ENCODE data around the gene PTPRE. TPM values are rescaled to one million over a fixed set of nuclear protein-coding genes. Genes with fewer than 3 reads are reported as not detected.
"Not testable (repeated sequence)": the region's sequence is repeated elsewhere in the genome, so short reads cannot be mapped to it uniquely, and the experiment has no call there.

Gene PTPRE
- polyA plus RNA-seq, 10 donors, result 4.4 to 9.5 (median 6.5) TPM

GRCh38 chr10:127979045-127979444, 72.1 kb downstream of the PTPRE start:
- peak in 1 of 3 donors; percentile 24 for DNase-seq

- no peak for DNase-seq
Observed at GRCh38 chr10:127979566-127979965, 72.7 kb downstream of the PTPRE start.

- DNase-seq, result no peak
Observed at GRCh38 chr10:127980898-127981297, 74.0 kb downstream of the PTPRE start.

GRCh38 chr10:127982601-127983000, 75.7 kb downstream of the PTPRE start:
- DNase-seq, result no peak

GRCh38 chr10:127983344-127984100, 76.6 kb downstream of the PTPRE start:
- DNase-seq, result no peak

DNA sequence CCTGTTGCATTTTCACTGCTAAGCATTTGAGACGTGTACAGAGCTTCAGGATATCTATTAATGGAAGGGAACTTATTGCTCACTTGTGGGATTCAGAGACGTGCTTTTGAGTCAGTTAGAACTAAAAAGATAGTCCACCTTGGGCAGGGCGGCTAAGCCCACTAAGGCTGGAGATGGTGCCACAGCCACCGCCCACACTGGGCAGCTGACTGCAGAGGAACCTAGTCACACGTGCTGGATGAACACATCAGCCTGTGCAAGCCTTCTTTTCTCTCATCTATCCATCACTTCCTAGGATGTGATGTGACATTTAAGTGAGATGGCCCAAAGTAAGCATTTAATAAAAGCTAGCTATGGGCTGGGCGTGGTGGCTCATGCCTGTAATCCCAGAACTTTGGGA, 78.0 kb downstream of the PTPRE start:
- DNase-seq, result no peak

GRCh38 chr10:127986531-127987466, 79.9 kb downstream of the PTPRE start:
- no peak for DNase-seq

DNA sequence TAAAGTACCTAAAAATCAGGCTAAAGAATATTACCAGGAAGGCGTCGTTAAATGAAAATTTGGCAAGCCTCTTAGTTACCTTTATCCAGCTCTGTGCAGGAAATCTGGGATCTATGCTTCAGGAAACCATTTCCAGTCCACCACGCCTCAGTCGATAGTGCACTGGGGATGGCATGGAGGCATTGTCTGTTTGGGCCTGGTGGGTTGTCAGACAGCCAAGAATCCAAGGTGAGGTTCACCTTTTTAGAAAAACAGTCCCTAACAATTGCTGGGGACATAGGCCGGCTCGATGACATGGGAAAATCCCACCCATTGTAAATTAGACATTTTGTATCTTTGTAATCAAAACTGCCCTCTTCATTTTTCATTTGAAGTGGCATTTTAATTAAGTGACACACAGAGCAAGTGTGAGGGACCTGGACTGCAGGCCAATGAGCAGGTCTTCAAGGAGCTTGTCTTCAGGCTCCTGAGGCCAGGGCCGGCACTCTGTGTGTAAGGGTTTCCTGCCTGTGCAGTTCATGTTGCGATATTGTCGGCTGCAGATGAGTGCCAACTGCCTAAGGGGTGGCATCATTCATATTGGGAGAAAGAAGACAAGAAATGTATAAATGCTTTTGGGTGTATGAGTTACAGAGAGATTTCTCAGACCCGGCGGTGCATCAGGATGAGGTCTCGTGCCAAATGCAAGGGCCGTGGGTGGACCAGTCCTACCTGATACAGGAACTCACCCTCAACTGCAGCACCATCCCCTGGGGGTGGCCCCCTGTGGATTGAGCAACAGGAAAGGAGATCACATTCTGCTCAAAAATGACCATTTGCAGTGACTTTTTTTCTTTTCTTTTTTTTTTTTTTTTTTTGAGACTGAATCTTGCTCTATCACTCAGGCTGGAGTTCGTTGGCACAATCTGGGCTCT, 80.8 kb downstream of the PTPRE start:
- DNase-seq, result no peak

DNA sequence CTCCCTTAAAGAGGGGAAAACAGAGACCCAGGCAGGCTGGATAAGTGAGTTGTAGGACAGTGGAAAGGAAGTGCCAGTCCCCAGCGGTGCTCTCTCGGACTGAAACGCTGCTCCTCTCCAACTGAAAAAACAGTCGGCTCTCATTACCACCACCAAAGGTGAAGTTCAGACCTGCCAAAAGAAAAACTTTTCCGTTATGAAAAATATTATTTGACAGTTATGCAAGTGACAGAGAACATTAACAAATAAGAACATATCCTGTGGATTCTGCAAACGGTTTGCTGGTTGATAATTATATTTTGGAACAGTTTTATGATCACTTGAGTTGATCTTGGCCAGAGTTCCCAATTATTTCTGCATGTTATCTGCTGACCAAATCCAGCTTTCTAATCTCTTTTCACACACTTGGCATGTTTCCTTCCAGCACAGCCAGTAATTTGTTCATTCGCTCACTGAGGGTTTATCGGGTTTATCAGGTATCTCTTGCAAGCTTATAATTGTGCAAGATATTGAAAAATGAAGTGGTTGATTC, 82.6 kb downstream of the PTPRE start:
- no peak for DNase-seq

DNA sequence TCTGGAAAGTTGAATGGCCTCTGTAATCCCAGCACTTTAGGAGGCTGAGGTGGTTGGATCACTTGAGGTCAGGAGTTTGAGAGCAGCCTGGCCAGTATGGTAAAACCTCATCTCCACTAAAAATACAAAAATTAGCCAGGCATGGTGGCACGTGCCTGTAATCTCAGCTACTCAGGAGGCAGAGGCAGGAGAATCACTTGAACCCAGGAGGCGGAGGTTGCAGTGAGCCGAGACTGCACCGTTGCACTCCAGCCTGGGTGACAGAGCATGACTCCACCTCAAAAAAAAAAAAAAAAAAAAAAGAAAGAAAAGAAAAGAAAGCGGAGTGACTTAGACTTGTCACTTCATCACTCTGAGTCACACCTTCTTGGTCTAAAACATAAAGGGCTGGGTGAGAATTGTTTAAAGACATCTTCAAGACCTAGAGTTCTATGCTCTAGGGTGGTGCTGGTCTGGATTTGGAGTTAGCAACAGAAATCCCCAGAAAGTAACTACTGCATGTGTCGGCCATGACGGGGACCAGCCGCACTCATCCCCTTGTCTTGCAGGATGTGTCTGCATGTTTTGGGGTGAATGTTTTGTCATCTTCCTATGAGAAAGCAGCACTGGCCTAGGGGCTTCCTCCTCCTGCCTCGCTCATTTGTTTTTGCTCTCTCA, 83.4 kb downstream of the PTPRE start:
- DNase-seq, result not testable (repeated sequence)

GRCh38 chr10:127990846-127991542, 84.1 kb downstream of the PTPRE start:
- DNase-seq, result peak in 1 of 3 donors; percentile 70

GRCh38 chr10:127991543-127992255, 84.8 kb downstream of the PTPRE start:
- no peak for DNase-seq

DNA sequence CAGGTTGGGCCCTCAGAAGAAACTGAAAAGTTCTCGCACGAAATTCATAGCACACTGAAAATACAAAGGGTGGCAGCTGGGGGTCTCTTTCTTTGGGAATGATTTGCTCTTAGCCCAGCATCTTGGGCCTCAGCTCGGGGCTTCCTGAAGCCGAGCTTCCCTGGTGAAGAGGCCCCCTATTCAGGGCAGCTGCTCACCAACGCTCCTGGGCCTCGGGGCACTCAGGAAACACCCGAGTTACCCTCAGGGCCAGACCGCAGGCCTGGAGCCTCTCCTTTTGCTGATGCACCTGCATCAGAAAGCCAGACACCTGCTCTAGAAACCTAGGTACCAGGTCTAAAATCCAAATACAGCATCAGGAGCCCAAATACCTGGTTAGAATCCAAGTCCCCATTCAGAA, 85.5 kb downstream of the PTPRE start:
- DNase-seq, result no peak

DNA sequence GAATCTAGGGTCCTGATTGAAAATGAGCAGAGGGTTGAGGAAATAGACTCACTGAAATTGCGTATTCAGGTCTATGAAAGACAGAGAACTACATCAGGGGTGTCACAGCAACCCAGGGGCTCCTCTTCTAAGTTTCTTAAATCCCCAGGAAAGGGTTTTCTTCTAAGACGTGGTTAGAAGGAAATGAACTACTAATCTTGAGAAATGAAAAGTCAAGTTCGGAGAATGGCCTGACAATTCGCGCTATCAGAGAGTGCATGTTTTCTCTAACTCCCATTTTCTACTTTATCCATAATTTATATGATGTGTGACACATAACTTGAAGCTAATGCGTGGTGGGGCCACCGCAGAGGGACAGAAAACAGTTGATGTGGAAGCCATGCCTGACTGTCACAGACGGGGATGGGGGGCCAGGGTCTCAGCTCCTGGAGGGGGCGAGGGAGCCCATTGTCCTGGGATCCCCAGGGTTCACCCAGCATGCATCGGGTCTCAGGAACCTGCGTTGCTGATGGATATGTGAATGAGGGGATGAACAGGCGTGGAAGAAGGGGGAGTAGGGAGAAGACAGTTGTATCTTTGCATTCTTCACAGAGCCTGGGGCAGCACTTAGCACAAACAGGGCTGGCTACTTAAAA, 86.3 kb downstream of the PTPRE start:
- DNase-seq, result no peak

- no peak for DNase-seq
Observed at GRCh38 chr10:127995939-127996338, 89.0 kb downstream of the PTPRE start.

GRCh38 chr10:127996586-127996985, 89.7 kb downstream of the PTPRE start:
- peak in 1 of 3 donors; percentile 40 for DNase-seq

DNA sequence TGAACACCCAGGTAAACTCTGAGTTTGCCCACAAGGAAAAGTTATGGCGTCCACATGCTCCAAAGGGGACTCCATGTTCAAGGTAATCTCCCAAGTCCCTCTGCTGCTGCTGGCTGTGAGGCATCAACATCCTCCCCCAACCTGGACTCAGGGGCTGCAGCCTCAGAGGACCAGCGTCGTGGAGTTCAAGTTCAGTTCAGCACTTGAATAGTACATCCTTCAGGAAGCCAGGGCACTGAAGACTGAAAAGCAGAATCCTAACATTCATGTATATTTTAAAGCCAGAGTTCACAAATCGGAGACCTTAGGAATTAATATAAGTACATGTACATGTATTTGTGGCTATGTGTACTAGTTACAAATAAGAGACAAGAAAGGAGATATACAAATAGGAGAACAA, 90.4 kb downstream of the PTPRE start:
- peak in 1 of 3 donors; percentile 71 for DNase-seq

DNA sequence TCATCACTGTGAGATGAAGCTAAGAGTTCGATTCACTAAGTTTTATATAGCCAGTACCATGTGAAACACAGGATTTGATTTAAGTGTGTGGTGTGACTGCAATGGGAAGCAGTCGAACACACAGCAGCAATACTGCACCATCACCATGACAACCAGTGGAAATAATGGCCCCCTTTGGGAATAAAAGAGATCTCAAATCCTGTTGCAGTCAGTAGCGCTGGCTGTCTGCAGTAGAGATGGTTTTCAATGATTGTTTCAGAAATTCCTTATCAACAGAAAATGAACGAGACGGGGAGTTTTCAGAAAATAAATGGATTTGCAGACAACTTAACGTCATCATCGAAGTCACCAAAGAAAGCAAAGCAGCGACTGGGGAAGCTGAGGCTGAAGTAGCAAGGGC, 91.0 kb downstream of the PTPRE start:
- peak; percentile 33 to 87 (median 66) for DNase-seq
